ENCODE data around the gene ITGA5. TPM values are rescaled to one million over a fixed set of nuclear protein-coding genes. Genes with fewer than 3 reads are reported as not detected.

ITGA5 gene
- total RNA-seq, 1 experiment from 2014 or later = 12.2 TPM

- no peaks in the 10 kb centered on the region for H3K23me2 ChIP-seq (ENCODE audit: insufficient read length, low read depth, low read length, poor library complexity, severe bottlenecking)
- no peaks in the 10 kb centered on the region for H3K79me1 ChIP-seq (ENCODE audit: insufficient read depth, low read depth, low read length, poor library complexity, severe bottlenecking)
- no peak overlapping the region for H3K4me3 Mint-ChIP-seq
- no peaks in the 10 kb centered on the region for H3K9me3 Mint-ChIP-seq
- TF ChIP-seq CTCF (conservative IDR thresholded peaks at IDR 0.05) = no peak
- H3K18ac ChIP-seq (ENCODE audit: insufficient read length, low read depth, low read length) = no peak overlapping the region
- no peak overlapping the region for H3K27ac Mint-ChIP-seq
- H2AK5ac ChIP-seq (ENCODE audit: insufficient read length, low read length) = no peak overlapping the region
- peaks cover 1% of the 10 kb centered on the region; the same call in 1 of the 2 replicates for H3K27me3 Mint-ChIP-seq (ENCODE audit: low read depth)
- no peak overlapping the region for H2BK120ac ChIP-seq (ENCODE audit: low read depth, low read length, poor library complexity, severe bottlenecking)
- H2AFZ ChIP-seq (ENCODE audit: low read length) = no peak overlapping the region
- no peaks in the 10 kb centered on the region for H3K4me1 ChIP-seq (ENCODE audit: insufficient read depth, low read length)
- peaks cover 12 to 44% (median 37%) of the 10 kb centered on the region in 3 experiments for H3K36me3 Mint-ChIP-seq (ENCODE audit: insufficient read depth in 1 of 3, low read depth in 3 of 3)
- H4K8ac ChIP-seq (replicated peaks; ENCODE audit: insufficient read length, low read depth, low read length) = no peak overlapping the region
- no peak overlapping the region for H3K56ac ChIP-seq (ENCODE audit: insufficient read length, low read depth, low read length)
- H3K4ac ChIP-seq (ENCODE audit: low read depth, low read length) = no peak overlapping the region
- no peak overlapping the region for H2BK20ac ChIP-seq (ENCODE audit: low read depth, low read length, poor library complexity, severe bottlenecking)
- H3K14ac ChIP-seq (ENCODE audit: insufficient read depth, low read length) = no peak overlapping the region
- no peaks in the 10 kb centered on the region for H3K9me3 ChIP-seq (ENCODE audit: control insufficient read depth, low read depth, low read length)
- peaks cover 3 to 7% of the 10 kb centered on the region in 2 experiments for H3K4me1 Mint-ChIP-seq
- no peaks in the 10 kb centered on the region for H3K27me3 ChIP-seq (ENCODE audit: insufficient read depth, low read length)
- H2BK5ac ChIP-seq (ENCODE audit: insufficient read length, low read length) = no peak overlapping the region
- no peak overlapping the region for H3K23ac ChIP-seq (ENCODE audit: insufficient read length, low read depth, low read length)
- H4K91ac ChIP-seq (ENCODE audit: insufficient read length, low read depth, low read length) = no peak overlapping the region
- no peaks in the 10 kb centered on the region for H4K20me1 ChIP-seq (ENCODE audit: control insufficient read depth, insufficient read depth, insufficient read length)
- H3T11ph ChIP-seq (ENCODE audit: low read length) = no peak overlapping the region
- no peak for DNase-seq
- no peaks in the 10 kb centered on the region for H3K79me2 ChIP-seq (ENCODE audit: insufficient read depth, low read length)
- no CpG with 5 or more reads among the region's 2 CpGs for WGBS (ENCODE audit: extremely low coverage, insufficient read length, low lambda C conversion rate)
- H3K9ac ChIP-seq (ENCODE audit: extremely low read depth, insufficient read length, low read length) = no peak overlapping the region
- H2BK12ac ChIP-seq (ENCODE audit: insufficient read length, low read depth, low read length) = no peak overlapping the region
- no peak overlapping the region for H3K4me2 ChIP-seq (ENCODE audit: insufficient read depth, insufficient read length, low read length)
- no peak overlapping the region for H3K27ac ChIP-seq (ENCODE audit: insufficient read length, low read depth, low read length)
- no peak overlapping the region for H2BK15ac ChIP-seq (ENCODE audit: low read depth, low read length)
- no peak overlapping the region for H4K5ac ChIP-seq (ENCODE audit: insufficient read length, low read depth, low read length)
Measured at GRCh38 chr12:54401119-54401518, 17.9 kb downstream of the ITGA5 start.
